ENCODE results near the gene SSR3.

- TF ChIP-seq CTCF (IDR thresholded peaks at IDR 0.05 in 2 of 3, conservative IDR thresholded peaks at IDR 0.05 in 1 of 3; ENCODE audit: borderline replicate concordance in 1 of 3, insufficient read depth in 1 of 3, low read depth in 2 of 3, low read length in 2 of 3) (no peak), POLR2A (IDR thresholded peaks at IDR 0.05; ENCODE audit: borderline replicate concordance, extremely low read depth, insufficient read depth, insufficient read length) (no peak), EZH2 (IDR thresholded peaks at IDR 0.05) (no peak), SIN3A (IDR thresholded peaks at IDR 0.05; ENCODE audit: low read depth) (no peak), SRF (IDR thresholded peaks at IDR 0.05; ENCODE audit: low read depth) (no peak)
Observed at GRCh38 chr3:156536524-156537316, 18.2 kb downstream of the SSR3 start.

Data from HCT116 (cell line).